OCI-LY1 (cell line): ENCODE data around the gene RAVER1.
"Not testable (repeated sequence)": the region's sequence is repeated elsewhere in the genome, so short reads cannot be mapped to it uniquely, and the experiment has no call there.

Source experiments
- CTCF ChIP-seq: fragments of 200-600 bp; sonication (generic), shearing (Covaris generic); IDR thresholded peaks from 2 replicates; pipeline ENCODE4 v1.5.1; 2017; ENCODE audit warnings: mild to moderate bottlenecking, antibody characterized with exemption, low read length, moderate library complexity, mixed read lengths
- EZH2 ChIP-seq: fragments of 200-600 bp; sonication (generic), shearing (Covaris generic); IDR thresholded peaks from 2 replicates; pipeline ENCODE4 v1.8.0; 2017; ENCODE audit warnings: borderline replicate concordance, mixed run types, mild to moderate bottlenecking, antibody characterized with exemption, low read length, moderate library complexity, mixed read lengths

GRCh38 chr19:10377140-10377640, 43.9 kb upstream of the RAVER1 start:
- not testable (repeated sequence) for TF ChIP-seq EZH2, CTCF
